A549 (cell line): ENCODE measurements around the gene ATP5F1E. TPM values are rescaled to one million over a fixed set of nuclear protein-coding genes. Genes with fewer than 3 reads are reported as not detected.

Experiments used
- ATAC-seq, 2 experiments: fragments of 200-7000 bp in 1 of 2; fragments of >200 bp in 1 of 2; cut with Nextera tagmentation in 1 of 2; cut with Tn5 transposase in 1 of 2; 3 replicates each; pipeline versions ENCODE4 v1.8.0 to v1.9.1; 2018 to 2020; ENCODE audit warnings: mild to moderate bottlenecking in 1 of 2, moderate library complexity in 1 of 2
- CTCF ChIA-PET: fragments of 300-600 bp; sonication (Branson Sonifier 250); formaldehyde crosslinking; extraction: SDS; loops from one replicate; lab custom pipeline; 2021; ENCODE audit warnings: antibody characterized with exemption, inconsistent platforms; lab: Yijun Ruan, JAX
- POLR2A ChIA-PET: fragments of 350-600 bp; formaldehyde crosslinking; extraction: SDS; loops from one replicate; lab custom pipeline; 2021; ENCODE audit warnings: antibody characterized with exemption, inconsistent platforms; lab: Yijun Ruan, JAX
- DNase-seq, 2 experiments: peaks; one replicate each; pipeline versions ENCODE4 v3.0.0 to v3.0.0-alpha.2; 2011 to 2016; ENCODE audit warnings: low read depth in 1 of 2, low spot score in 1 of 2
- FAIRE-seq: peaks from 2 replicates; lab custom pipeline; 2011; peaks lifted over from hg19 to GRCh38; lab: Jason Lieb, UNC
- H3K27ac ChIP-seq, 2 experiments: fragments of >200 bp; sonication (Bioruptor Twin); formaldehyde crosslinking; 3 replicates each; pipeline ENCODE4 v1.5.1; 2016 to 2017
- H3K4me1 ChIP-seq: fragments of >200 bp; sonication (Bioruptor Twin); formaldehyde crosslinking; 3 replicates; pipeline ENCODE4 v1.6.1; 2016
- H3K4me2 ChIP-seq: fragments of >200 bp; sonication (Bioruptor Twin); formaldehyde crosslinking; 3 replicates; pipeline ENCODE4 v1.6.1; 2016
- H3K4me3 ChIP-seq: fragments of >200 bp; sonication (Bioruptor Twin); formaldehyde crosslinking; 3 replicates; pipeline ENCODE4 v1.5.1; 2016
- H3K9me3 ChIP-seq: fragments of >200 bp; sonication (Bioruptor Twin); formaldehyde crosslinking; 3 replicates; pipeline ENCODE4 v1.6.1; 2016
- ATOH8 ChIP-seq: fragments of 250-450 bp; sonication (Bioruptor Pico); IDR thresholded peaks from 2 replicates; pipeline ENCODE4 v1.5.0; 2020; ENCODE audit warnings: low read depth, mild to moderate bottlenecking, moderate library complexity
- BHLHE40 ChIP-seq: IDR thresholded peaks from 2 replicates; pipeline ENCODE4 v1.6.1; 2012; ENCODE audit warnings: low read depth, low read length, inconsistent platforms
- CBX8 ChIP-seq: fragments of 200-600 bp; sonication (generic); IDR thresholded peaks from 2 replicates; pipeline ENCODE4 v1.6.1; 2016
- CHD2 ChIP-seq: fragments of 150-350 bp; IDR thresholded peaks from 2 replicates; pipeline ENCODE4 v1.6.1; 2014; ENCODE audit warnings: low read length; ENCODE audit not compliant: partially characterized antibody
- CHD4 ChIP-seq: fragments of 200-600 bp; sonication (generic); IDR thresholded peaks from 2 replicates; pipeline ENCODE4 v1.6.1; 2016; ENCODE audit warnings: antibody characterized with exemption, mild to moderate bottlenecking, borderline replicate concordance
- EP300 ChIP-seq, 2 experiments: fragments of >200 bp; sonication (Bioruptor Twin); formaldehyde crosslinking; IDR thresholded peaks; 2 replicates in 1 of 2; 3 replicates in 1 of 2; pipeline ENCODE4 v1.6.1; 2016 to 2017
- FOSL2 ChIP-seq, 2 experiments: fragments of 450-650 bp in 1 of 2; fragments of >200 bp in 1 of 2; sonication (Bioruptor Twin) in 1 of 2; formaldehyde crosslinking; IDR thresholded peaks; 2 replicates each; pipeline versions ENCODE4 v1.5.0 to v1.6.1; 2016 to 2020; ENCODE audit warnings: mild to moderate bottlenecking in 1 of 2, moderate library complexity in 1 of 2
- FOXS1 ChIP-seq: fragments of 250-450 bp; sonication (Bioruptor Pico); IDR thresholded peaks from 2 replicates; pipeline ENCODE4 v1.5.0; 2020; ENCODE audit warnings: mild to moderate bottlenecking, moderate library complexity
- HEYL ChIP-seq: fragments of 250-450 bp; sonication (Bioruptor Pico); IDR thresholded peaks from 2 replicates; pipeline ENCODE4 v1.8.0; 2021; ENCODE audit warnings: mild to moderate bottlenecking, moderate library complexity
- HMGXB4 ChIP-seq: fragments of 250-450 bp; sonication (Bioruptor Pico); IDR thresholded peaks from 2 replicates; pipeline ENCODE4 v1.5.0; 2021; ENCODE audit warnings: mild to moderate bottlenecking, moderate library complexity, borderline replicate concordance
- JUNB ChIP-seq: fragments of >200 bp; sonication (Bioruptor Twin); formaldehyde crosslinking; IDR thresholded peaks from 2 replicates; pipeline ENCODE4 v1.6.1; 2016
- KDM5A ChIP-seq: fragments of 200-600 bp; sonication (generic); IDR thresholded peaks from 2 replicates; pipeline ENCODE4 v1.6.1; 2016; ENCODE audit warnings: antibody characterized with exemption, mild to moderate bottlenecking
- MYC ChIP-seq: IDR thresholded peaks from 2 replicates; pipeline ENCODE4 v1.6.1; 2012; ENCODE audit warnings: mild to moderate bottlenecking, inconsistent platforms, low read length, improper control_type of control experiment, borderline replicate concordance
- NFE2L2 ChIP-seq: fragments of 150-350 bp; conservative IDR thresholded peaks from 2 replicates; pipeline ENCODE4 v1.6.1; 2014; ENCODE audit warnings: low read length
- PBX3 ChIP-seq: IDR thresholded peaks from 2 replicates; pipeline ENCODE4 v1.6.1; 2012
- POLR2A ChIP-seq: IDR thresholded peaks from 2 replicates; pipeline ENCODE4 v1.6.1; 2012; ENCODE audit warnings: mild to moderate bottlenecking, low read length
- RFX5 ChIP-seq: fragments of 450-650 bp; IDR thresholded peaks from 2 replicates; pipeline ENCODE4 v1.7.1; 2014; ENCODE audit warnings: antibody characterized with exemption, mild to moderate bottlenecking, moderate library complexity
- SREBF2 ChIP-seq: fragments of 450-650 bp; IDR thresholded peaks from 2 replicates; pipeline ENCODE4 v1.6.1; 2014; ENCODE audit warnings: mild to moderate bottlenecking, moderate library complexity
- TFCP2L1 ChIP-seq: fragments of 250-450 bp; sonication (Bioruptor Pico); IDR thresholded peaks from 2 replicates; pipeline ENCODE4 v1.5.0; 2021; ENCODE audit warnings: mild to moderate bottlenecking
- USF2 ChIP-seq: fragments of 450-650 bp; IDR thresholded peaks from 2 replicates; pipeline ENCODE4 v1.6.1; 2014; ENCODE audit warnings: antibody characterized with exemption
- ZC3H11A ChIP-seq: fragments of 450-650 bp; IDR thresholded peaks from 2 replicates; pipeline ENCODE4 v1.6.1; 2014; ENCODE audit warnings: antibody characterized with exemption, mild to moderate bottlenecking
- ZSCAN20 ChIP-seq: fragments of 250-450 bp; sonication (Bioruptor Pico); IDR thresholded peaks from 2 replicates; pipeline ENCODE4 v1.8.0; 2022; ENCODE audit warnings: mild to moderate bottlenecking, moderate library complexity
- WGBS: methylation state at CpG from one replicate; pipeline ENCODE4 v1.1.6; 2017; ENCODE audit errors: missing lambda C conversion rate; 5-methylcytosine and 5-hydroxymethylcytosine counted together
- polyA plus RNA-seq, 4 experiments: library from polyadenylated mRNA; depleted of rRNA in 3 of 4; stranded (reverse); fragments of >200 nt; fragmentation: RNase III in 1 of 4; extraction: RNeasy Plus Mini Kit Qiagen cat#74134 plus additional on column Dnase treatment in 1 of 4; gene quantifications; 2 replicates in 3 of 4; 3 replicates in 1 of 4; pipeline ENCODE4 v1.2.3, GENCODE V29; 2011 to 2017
- TF ChIP-seq, protein P1 (sequence below): fragments of >200 bp; sonication (Bioruptor Twin); formaldehyde crosslinking; IDR thresholded peaks from 2 replicates; pipeline ENCODE4 v1.6.1; 2016

The ATP5F1E gene
- polyA plus RNA-seq, 2 of the 4 experiments (the other 2 are of a cell fraction), result 84.9 to 108 TPM

- TF ChIP-seq USF2, result no peak
- TF ChIP-seq CBX8, result no peak
Measured at GRCh38 chr20:59037386-59037785, 5.3 kb upstream of the ATP5F1E start (continued).

- TF ChIP-seq HMGXB4 (CRISPR knock-in tag) (no peak), SREBF2 (no peak), HEYL (CRISPR knock-in tag) (no peak), POLR2A (no peak), MYC (no peak), RFX5 (no peak), CHD4 (no peak), ATOH8 (CRISPR knock-in tag) (no peak), FOXS1 (CRISPR knock-in tag) (no peak), PBX3 (no peak), ZC3H11A (no peak), ZSCAN20 (CRISPR knock-in tag) (no peak), BHLHE40 (no peak)
- TF ChIP-seq, all 56 proteins: peak for 0
- FAIRE-seq (no peak), DNase-seq (no peak), ATAC-seq (no peak)
- POLR2A ChIA-PET, result no interaction called here
- Histone ChIP-seq H3K4me1 (peaks cover 28% of the 10 kb centered on the region; the same call in 2 of the 3 replicates), H3K4me3 (no peak overlapping the region), H3K4me2 (no peak overlapping the region), H3K9me3 (no peaks in the 10 kb centered on the region), H3K27ac (no peak overlapping the region)
- WGBS, result 92% methylated on average over 3 of the region's 3 CpGs
- CTCF ChIA-PET, result interaction anchor here (1.0 kb wide), 1 partner anchor 187 kb away, joined by 4 read pairs; no protein-coding TSS in a partner anchor
Measured at GRCh38 chr20:59035381-59035780, 3.2 kb upstream of the ATP5F1E start.

GRCh38 chr20:59033616-59034165, 1.6 kb upstream of the ATP5F1E start:
- DNase-seq (no peak), FAIRE-seq (no peak), ATAC-seq (no peak)
- H3K4me2 ChIP-seq, result no peak overlapping the region
- ChIA-PET CTCF (interaction anchor here (0.6 to 2.6 kb wide), 7 partner anchors 14 to 382 kb away, joined by 3 to 5 read pairs (median 3); partner anchors contain the start of genes STX16 and TUBB1), POLR2A (interaction anchor here (2.8 to 2.9 kb wide), 2 partner anchors 9 to 52 kb away, joined by 34 to 35 read pairs; partner anchors contain the start of genes NELFCD and PRELID3B)
- TF ChIP-seq SREBF2 (no peak), TFCP2L1 (CRISPR knock-in tag) (no peak), JUNB (no peak), CHD2 (no peak), KDM5A (no peak), FOSL2 (IDR thresholded peaks at IDR 0.05) (no peak), FOSL2 (CRISPR knock-in tag; IDR thresholded peaks at IDR 0.05) (no peak), CHD4 (no peak), EP300 (IDR thresholded peaks at IDR 0.05) (no peak), NFE2L2 (no peak)
- TF ChIP-seq, protein P1, sequence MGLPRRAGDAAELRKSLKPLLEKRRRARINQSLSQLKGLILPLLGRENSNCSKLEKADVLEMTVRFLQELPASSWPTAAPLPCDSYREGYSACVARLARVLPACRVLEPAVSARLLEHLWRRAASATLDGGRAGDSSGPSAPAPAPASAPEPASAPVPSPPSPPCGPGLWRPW, result no peak
- no peaks in the 10 kb centered on the region for H3K9me3 ChIP-seq
- H3K4me3 ChIP-seq, result no peak overlapping the region
- H3K4me1 ChIP-seq, result peaks cover 30% of the 10 kb centered on the region
- 90% methylated on average over 2 of the region's 2 CpGs for WGBS
- H3K27ac ChIP-seq, result no peak overlapping the region
